Coronary artery (tissue), 2 donors: ENCODE measurements around the gene FJX1.
"Not testable (repeated sequence)": the region's sequence is repeated elsewhere in the genome, so short reads cannot be mapped to it uniquely, and the experiment has no call there.

Experiments used
- DNase-seq: peaks from one replicate; pipeline ENCODE4 v3.0.0-alpha.2; 2017; ENCODE audit warnings: low spot score
- H3K27ac ChIP-seq, 2 donors: fragments of 200-600 bp; sonication (generic); one replicate each; pipeline ENCODE4 v1.5.1; 2016 to 2019
- H3K4me3 ChIP-seq: fragments of 200-600 bp; sonication (generic); 2 replicates; pipeline ENCODE4 v1.5.1; 2016; ENCODE audit warnings: mild to moderate bottlenecking, moderate library complexity
- TF ChIP-seq, protein P1 (sequence below): fragments of 200-600 bp; sonication (generic); IDR thresholded peaks from one replicate; pipeline ENCODE4 v1.5.1; 2019; ENCODE audit warnings: antibody characterized with exemption

FJX1 gene

DNA sequence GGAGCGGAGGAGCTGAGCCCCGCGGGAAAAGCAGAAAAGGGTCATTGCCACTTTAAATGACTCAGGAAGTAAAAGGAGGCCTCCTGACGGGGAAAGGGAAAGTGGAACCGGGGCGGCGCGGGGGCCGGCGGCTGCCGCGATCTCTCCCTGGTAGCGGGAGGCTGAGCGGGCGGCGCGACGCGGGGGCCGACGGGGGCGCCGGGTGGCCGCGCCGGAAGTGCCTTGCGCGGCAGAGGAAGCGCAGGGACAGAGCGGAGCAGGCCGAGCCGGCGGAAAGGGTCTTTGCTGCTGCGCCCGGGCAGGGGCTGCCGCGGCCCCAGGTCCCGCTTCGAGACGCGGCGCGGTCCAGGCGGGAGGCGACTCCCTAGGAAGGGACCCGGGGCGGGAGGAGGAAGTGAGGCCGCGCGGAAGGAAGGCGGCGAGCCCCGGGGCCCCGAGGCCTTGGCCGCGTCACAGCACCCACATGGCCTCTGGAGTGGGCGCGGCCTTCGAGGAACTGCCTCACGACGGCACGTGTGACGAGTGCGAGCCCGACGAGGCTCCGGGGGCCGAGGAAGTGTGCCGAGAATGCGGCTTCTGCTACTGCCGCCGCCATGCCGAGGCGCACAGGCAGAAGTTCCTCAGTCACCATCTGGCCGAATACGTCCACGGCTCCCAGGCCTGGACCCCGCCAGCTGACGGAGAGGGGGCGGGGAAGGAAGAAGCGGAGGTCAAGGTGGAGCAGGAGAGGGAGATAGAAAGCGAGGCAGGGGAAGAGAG, 44.6 kb downstream of the FJX1 start, which contains the start of gene TRIM44:
Gene TRIM44, plus strand, starts transcription at position 127 of the 759 bp plus-strand sequence. Its CDS starts 337 bp downstream, at position 464.
- DNase-seq: peak; percentile 92
- Histone ChIP-seq H3K27ac (peak within 1 kb of the TSS; percentile 85 to 96), H3K4me3 (peak within 1 kb of the TSS; percentile 95)
- TF ChIP-seq, protein P1, sequence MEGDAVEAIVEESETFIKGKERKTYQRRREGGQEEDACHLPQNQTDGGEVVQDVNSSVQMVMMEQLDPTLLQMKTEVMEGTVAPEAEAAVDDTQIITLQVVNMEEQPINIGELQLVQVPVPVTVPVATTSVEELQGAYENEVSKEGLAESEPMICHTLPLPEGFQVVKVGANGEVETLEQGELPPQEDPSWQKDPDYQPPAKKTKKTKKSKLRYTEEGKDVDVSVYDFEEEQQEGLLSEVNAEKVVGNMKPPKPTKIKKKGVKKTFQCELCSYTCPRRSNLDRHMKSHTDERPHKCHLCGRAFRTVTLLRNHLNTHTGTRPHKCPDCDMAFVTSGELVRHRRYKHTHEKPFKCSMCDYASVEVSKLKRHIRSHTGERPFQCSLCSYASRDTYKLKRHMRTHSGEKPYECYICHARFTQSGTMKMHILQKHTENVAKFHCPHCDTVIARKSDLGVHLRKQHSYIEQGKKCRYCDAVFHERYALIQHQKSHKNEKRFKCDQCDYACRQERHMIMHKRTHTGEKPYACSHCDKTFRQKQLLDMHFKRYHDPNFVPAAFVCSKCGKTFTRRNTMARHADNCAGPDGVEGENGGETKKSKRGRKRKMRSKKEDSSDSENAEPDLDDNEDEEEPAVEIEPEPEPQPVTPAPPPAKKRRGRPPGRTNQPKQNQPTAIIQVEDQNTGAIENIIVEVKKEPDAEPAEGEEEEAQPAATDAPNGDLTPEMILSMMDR: no peak

DNA sequence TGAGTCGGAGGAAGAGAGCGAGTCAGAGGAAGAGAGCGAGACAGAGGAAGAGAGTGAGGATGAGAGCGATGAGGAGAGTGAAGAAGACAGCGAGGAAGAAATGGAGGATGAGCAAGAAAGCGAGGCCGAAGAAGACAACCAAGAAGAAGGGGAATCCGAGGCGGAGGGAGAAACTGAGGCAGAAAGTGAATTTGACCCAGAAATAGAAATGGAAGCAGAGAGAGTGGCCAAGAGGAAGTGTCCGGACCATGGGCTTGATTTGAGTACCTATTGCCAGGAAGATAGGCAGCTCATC, 45.1 kb downstream of the FJX1 start:
- Histone ChIP-seq H3K27ac (peak overlapping the region; percentile 85 to 96), H3K4me3 (peak overlapping the region; percentile 95)
- TF ChIP-seq, protein P1: no peak
- no peak for DNase-seq

DNA sequence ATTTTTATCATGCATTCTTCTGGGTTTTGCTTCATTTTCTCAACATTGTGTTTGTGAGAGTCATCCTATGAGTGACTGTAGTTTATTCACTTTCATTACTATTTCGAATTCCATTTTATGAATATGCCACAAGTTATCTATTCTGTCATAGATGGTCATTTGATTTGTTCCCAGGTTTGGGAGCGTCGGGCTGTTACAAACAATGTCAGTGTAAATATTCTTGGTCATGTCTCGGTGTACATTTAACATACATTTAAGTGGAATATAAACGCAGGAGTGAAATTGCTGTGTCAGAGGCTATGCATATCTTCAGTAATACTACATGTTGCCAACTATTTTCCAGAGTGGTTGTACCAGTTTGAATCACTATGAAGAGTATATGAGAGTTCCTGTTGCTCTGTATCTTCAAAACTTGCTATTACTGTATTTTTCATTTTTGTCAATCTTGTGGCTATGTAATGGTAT, 46.7 kb downstream of the FJX1 start:
- H3K27ac ChIP-seq: no peak overlapping the region
- H3K4me3 ChIP-seq: peak overlapping the region; percentile 95
- DNase-seq: no peak
- TF ChIP-seq, protein P1: no peak

DNA sequence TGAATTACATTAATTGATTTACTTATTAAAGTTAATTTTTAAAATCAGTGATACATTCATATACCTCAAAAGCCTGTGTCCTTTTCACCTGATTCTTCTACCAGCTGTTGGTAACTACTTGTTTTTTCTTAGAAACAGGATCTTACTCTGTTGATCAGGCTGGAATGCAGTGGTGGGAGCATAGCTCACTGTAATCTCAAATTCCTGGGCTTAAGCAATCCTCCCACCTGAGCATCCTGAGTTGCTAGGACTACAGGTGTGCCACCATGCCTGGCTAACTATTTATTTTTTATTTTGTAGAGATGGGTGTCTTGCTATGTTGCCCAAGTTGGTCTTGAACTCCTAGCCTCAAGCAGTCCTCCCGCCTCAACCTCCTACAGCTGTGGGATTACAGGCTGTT, 49.0 kb downstream of the FJX1 start:
- DNase-seq: no peak
- H3K4me3 ChIP-seq: no peak overlapping the region
- TF ChIP-seq, protein P1: no peak
- no peak overlapping the region for H3K27ac ChIP-seq

DNA sequence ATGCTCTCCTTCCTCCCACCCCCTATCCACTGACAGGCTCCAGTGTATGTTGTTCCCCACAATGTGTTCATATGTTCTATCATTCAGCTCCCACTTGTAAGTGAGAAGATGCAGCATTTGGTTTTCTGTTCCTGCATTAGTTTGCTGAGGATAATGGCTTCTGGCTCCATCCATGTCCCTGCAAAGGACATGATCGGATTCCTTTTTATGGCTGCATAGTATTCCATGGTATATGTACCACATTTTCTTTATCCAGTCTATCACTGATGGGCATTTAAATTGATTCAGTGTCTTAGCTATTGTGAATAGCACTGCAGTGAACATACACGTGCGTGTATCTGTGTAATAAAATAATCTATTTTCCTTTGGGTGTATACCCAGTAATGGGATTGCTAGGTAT, 50.1 kb downstream of the FJX1 start:
- H3K27ac ChIP-seq, H3K4me3 ChIP-seq, DNase-seq: not testable (repeated sequence)
